ENCODE results near the gene LRRC8B.

DNA sequence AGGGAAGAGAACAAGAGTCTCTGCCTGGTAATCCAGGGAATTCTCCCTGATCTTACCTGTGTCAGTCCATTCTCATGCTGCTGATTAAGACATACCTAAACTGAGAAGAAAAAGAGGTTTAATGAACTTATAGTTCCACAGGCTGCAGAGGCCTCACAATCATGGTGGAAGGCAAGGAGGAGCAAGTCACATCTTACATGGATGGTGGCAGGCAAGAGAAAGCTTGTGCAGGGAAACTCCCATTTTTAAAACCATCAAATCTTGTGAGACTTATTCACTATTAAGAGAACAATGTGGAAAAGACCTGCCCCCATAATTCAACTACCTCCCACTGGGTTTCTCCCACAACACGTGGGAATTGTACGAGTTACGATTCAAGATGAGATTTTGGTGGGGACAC is 34.2 kb upstream of the LRRC8B start:
- TF ChIP-seq, protein P1, sequence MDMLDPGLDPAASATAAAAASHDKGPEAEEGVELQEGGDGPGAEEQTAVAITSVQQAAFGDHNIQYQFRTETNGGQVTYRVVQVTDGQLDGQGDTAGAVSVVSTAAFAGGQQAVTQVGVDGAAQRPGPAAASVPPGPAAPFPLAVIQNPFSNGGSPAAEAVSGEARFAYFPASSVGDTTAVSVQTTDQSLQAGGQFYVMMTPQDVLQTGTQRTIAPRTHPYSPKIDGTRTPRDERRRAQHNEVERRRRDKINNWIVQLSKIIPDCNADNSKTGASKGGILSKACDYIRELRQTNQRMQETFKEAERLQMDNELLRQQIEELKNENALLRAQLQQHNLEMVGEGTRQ (CRISPR knock-in tag; IDR thresholded peaks at IDR 0.05), result no peak
- no peak for TF ChIP-seq OVOL2 (CRISPR knock-in tag; IDR thresholded peaks at IDR 0.05; ENCODE audit: borderline replicate concordance)
- TF ChIP-seq, protein P2, sequence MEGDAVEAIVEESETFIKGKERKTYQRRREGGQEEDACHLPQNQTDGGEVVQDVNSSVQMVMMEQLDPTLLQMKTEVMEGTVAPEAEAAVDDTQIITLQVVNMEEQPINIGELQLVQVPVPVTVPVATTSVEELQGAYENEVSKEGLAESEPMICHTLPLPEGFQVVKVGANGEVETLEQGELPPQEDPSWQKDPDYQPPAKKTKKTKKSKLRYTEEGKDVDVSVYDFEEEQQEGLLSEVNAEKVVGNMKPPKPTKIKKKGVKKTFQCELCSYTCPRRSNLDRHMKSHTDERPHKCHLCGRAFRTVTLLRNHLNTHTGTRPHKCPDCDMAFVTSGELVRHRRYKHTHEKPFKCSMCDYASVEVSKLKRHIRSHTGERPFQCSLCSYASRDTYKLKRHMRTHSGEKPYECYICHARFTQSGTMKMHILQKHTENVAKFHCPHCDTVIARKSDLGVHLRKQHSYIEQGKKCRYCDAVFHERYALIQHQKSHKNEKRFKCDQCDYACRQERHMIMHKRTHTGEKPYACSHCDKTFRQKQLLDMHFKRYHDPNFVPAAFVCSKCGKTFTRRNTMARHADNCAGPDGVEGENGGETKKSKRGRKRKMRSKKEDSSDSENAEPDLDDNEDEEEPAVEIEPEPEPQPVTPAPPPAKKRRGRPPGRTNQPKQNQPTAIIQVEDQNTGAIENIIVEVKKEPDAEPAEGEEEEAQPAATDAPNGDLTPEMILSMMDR (IDR thresholded peaks at IDR 0.05), result no peak
- TF ChIP-seq, protein P3, sequence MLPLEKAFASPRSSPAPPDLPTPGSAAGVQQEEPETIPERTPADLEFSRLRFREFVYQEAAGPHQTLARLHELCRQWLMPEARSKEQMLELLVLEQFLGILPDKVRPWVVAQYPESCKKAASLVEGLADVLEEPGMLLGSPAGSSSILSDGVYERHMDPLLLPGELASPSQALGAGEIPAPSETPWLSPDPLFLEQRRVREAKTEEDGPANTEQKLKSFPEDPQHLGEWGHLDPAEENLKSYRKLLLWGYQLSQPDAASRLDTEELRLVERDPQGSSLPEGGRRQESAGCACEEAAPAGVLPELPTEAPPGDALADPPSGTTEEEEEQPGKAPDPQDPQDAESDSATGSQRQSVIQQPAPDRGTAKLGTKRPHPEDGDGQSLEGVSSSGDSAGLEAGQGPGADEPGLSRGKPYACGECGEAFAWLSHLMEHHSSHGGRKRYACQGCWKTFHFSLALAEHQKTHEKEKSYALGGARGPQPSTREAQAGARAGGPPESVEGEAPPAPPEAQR (CRISPR knock-in tag; IDR thresholded peaks at IDR 0.05), result no peak
- TF ChIP-seq ETV6 (CRISPR knock-in tag; IDR thresholded peaks at IDR 0.05), result no peak
- TF ChIP-seq NR2C2 (CRISPR knock-in tag; IDR thresholded peaks at IDR 0.05), result no peak
- no peak for TF ChIP-seq TP53 (CRISPR knock-in tag; IDR thresholded peaks at IDR 0.05)
- no peak for TF ChIP-seq IRF2 (CRISPR knock-in tag; IDR thresholded peaks at IDR 0.05; ENCODE audit: borderline replicate concordance, low read depth)

Data from WTC11 (cell line).